Measurements from ENCODE around the gene PGP. TPM values are rescaled to one million over a fixed set of nuclear protein-coding genes. Genes with fewer than 3 reads are reported as not detected.
A peak's percentile ranks its signal among the peaks of the same experiment; 100 is the strongest.

PGP gene
- total RNA-seq, 1 experiment from 2014 or later = 38.3 TPM

GRCh38 chr16:2235234-2235651, 20.6 kb upstream of the PGP start:
- H3K27me3 Mint-ChIP-seq (ENCODE audit: low read depth) = peaks cover 16% of the 10 kb centered on the region
- H2BK5ac ChIP-seq (ENCODE audit: insufficient read length, low read length) = no peak overlapping the region
- no peak overlapping the region for H4K8ac ChIP-seq (replicated peaks; ENCODE audit: insufficient read length, low read depth, low read length)
- no peaks in the 10 kb centered on the region for H3K9me3 ChIP-seq (ENCODE audit: control insufficient read depth, low read depth, low read length)
- no peak overlapping the region for H4K91ac ChIP-seq (ENCODE audit: insufficient read length, low read depth, low read length)
- no peak overlapping the region for H2BK12ac ChIP-seq (ENCODE audit: insufficient read length, low read depth, low read length)
- no peak overlapping the region for H2AFZ ChIP-seq (ENCODE audit: low read length)
- no peak overlapping the region for H3K27ac Mint-ChIP-seq
- peaks cover 13% of the 10 kb centered on the region for H3K23me2 ChIP-seq (ENCODE audit: insufficient read length, low read depth, low read length, poor library complexity, severe bottlenecking)
- no peak overlapping the region for H2BK20ac ChIP-seq (ENCODE audit: low read depth, low read length, poor library complexity, severe bottlenecking)
- no peak overlapping the region for H3K56ac ChIP-seq (ENCODE audit: insufficient read length, low read depth, low read length)
- H3K4ac ChIP-seq (ENCODE audit: low read depth, low read length) = no peak overlapping the region
- no peaks in the 10 kb centered on the region for H3K4me1 ChIP-seq (ENCODE audit: insufficient read depth, low read length)
- no peak for DNase-seq
- H3K4me1 Mint-ChIP-seq = peaks cover 0 to 3% of the 10 kb centered on the region in 2 experiments; a peak in 1 of 4 replicates
- H3K9ac ChIP-seq (ENCODE audit: extremely low read depth, insufficient read length, low read length) = no peak overlapping the region
- H3K79me1 ChIP-seq (ENCODE audit: insufficient read depth, low read depth, low read length, poor library complexity, severe bottlenecking) = no peaks in the 10 kb centered on the region
- no peak overlapping the region for H4K5ac ChIP-seq (ENCODE audit: insufficient read length, low read depth, low read length)
- H3K27ac ChIP-seq (ENCODE audit: insufficient read length, low read depth, low read length) = no peak overlapping the region
- H3K36me3 Mint-ChIP-seq (ENCODE audit: insufficient read depth in 1 of 3, low read depth in 3 of 3) = peaks cover 2 to 24% (median 8%) of the 10 kb centered on the region in 3 experiments; a peak in 6 of 7 replicates
- H2AK5ac ChIP-seq (ENCODE audit: insufficient read length, low read length) = no peak overlapping the region
- H3K14ac ChIP-seq (ENCODE audit: insufficient read depth, low read length) = no peak overlapping the region
- no peak for TF ChIP-seq CTCF (conservative IDR thresholded peaks at IDR 0.05)
- H3T11ph ChIP-seq (ENCODE audit: low read length) = no peak overlapping the region
- H3K4me2 ChIP-seq (ENCODE audit: insufficient read depth, insufficient read length, low read length) = no peak overlapping the region
- no peak overlapping the region for H3K23ac ChIP-seq (ENCODE audit: insufficient read length, low read depth, low read length)
- no peaks in the 10 kb centered on the region for H4K20me1 ChIP-seq (ENCODE audit: control insufficient read depth, insufficient read depth, insufficient read length)
- no peak overlapping the region for H2BK15ac ChIP-seq (ENCODE audit: low read depth, low read length)
- no peaks in the 10 kb centered on the region for H3K79me2 ChIP-seq (ENCODE audit: insufficient read depth, low read length)
- H3K27me3 ChIP-seq (ENCODE audit: insufficient read depth, low read length) = peaks cover 2% of the 10 kb centered on the region; the same call in 1 of the 2 replicates
- 0 out of 5 replicates have a peak overlapping the region, but pooled peaks of 1 of the 2 experiments have one; percentile 42 for H3K4me3 Mint-ChIP-seq
- H3K18ac ChIP-seq (ENCODE audit: insufficient read length, low read depth, low read length) = no peak overlapping the region
- WGBS (ENCODE audit: extremely low coverage, insufficient read length, low lambda C conversion rate) = no CpG with 5 or more reads among the region's 28 CpGs
- H2BK120ac ChIP-seq (ENCODE audit: low read depth, low read length, poor library complexity, severe bottlenecking) = no peak overlapping the region
- no peaks in the 10 kb centered on the region for H3K9me3 Mint-ChIP-seq

All from H9 (cell line).